HEK293 (cell line): Measurements from ENCODE around the gene DENND11.

Experiments used
- CTCF ChIA-PET: fragments of 350-600 bp; formaldehyde crosslinking; extraction: SDS; loops from one replicate; lab custom pipeline; 2021; ENCODE audit warnings: antibody characterized with exemption; lab: Yijun Ruan, JAX
- POLR2A ChIA-PET: fragments of 300-600 bp; formaldehyde crosslinking; extraction: SDS; loops from one replicate; lab custom pipeline; 2020; ENCODE audit warnings: antibody characterized with exemption, inconsistent platforms; lab: Yijun Ruan, JAX
- H3K27ac ChIP-seq: fragments of 200-500 bp; sonication (Bioruptor generic); 2 replicates; pipeline ENCODE4 v1.5.1; 2014; ENCODE audit warnings: low read depth, low read length, control low read depth, inconsistent platforms; ENCODE audit errors: extremely low read depth
- H3K36me3 ChIP-seq, 2 experiments: fragments of 200-500 bp in 1 of 2; sonication (Bioruptor generic) in 1 of 2; 1 replicate in 1 of 2; 2 replicates in 1 of 2; pipeline ENCODE4 v1.5.1; 2014 to 2017; ENCODE audit warnings: inconsistent platforms in 2 of 2, low read length in 2 of 2; ENCODE audit not compliant: control insufficient read depth in 2 of 2, insufficient read depth in 1 of 2
- H3K4me1 ChIP-seq: fragments of 200-500 bp; sonication (Bioruptor generic); 2 replicates; pipeline ENCODE4 v1.5.1; 2014; ENCODE audit warnings: mild to moderate bottlenecking, low read length, inconsistent platforms; ENCODE audit not compliant: control insufficient read depth, insufficient read depth
- H3K4me3 ChIP-seq: 2 replicates; pipeline ENCODE4 v1.5.1; 2011; ENCODE audit warnings: low read depth, mild to moderate bottlenecking, control low read depth, low read length, moderate library complexity
- H3K9me3 ChIP-seq: fragments of 200-500 bp; sonication (Bioruptor generic); 2 replicates; pipeline ENCODE4 v1.5.1; 2014; ENCODE audit warnings: low read depth, low read length, inconsistent platforms; ENCODE audit not compliant: control insufficient read depth, insufficient read depth
- BCL11B ChIP-seq: fragments of 450-650 bp; formaldehyde crosslinking; IDR thresholded peaks from 2 replicates; pipeline ENCODE4 v1.5.1; 2016; ENCODE audit warnings: low read depth, missing biosample characterization, missing genetic modification characterization
- KLF10 ChIP-seq: fragments of 450-650 bp; IDR thresholded peaks from 2 replicates; pipeline ENCODE4 v1.5.1; 2018; ENCODE audit warnings: missing biosample characterization, mild to moderate bottlenecking, missing genetic modification characterization
- KLF16 ChIP-seq: fragments of 450-650 bp; formaldehyde crosslinking; IDR thresholded peaks from 2 replicates; pipeline ENCODE4 v1.5.1; 2017; ENCODE audit warnings: missing biosample characterization, missing genetic modification characterization
- MZF1 ChIP-seq: fragments of 450-650 bp; formaldehyde crosslinking; IDR thresholded peaks from 2 replicates; pipeline ENCODE4 v1.5.1; 2017; ENCODE audit warnings: missing biosample characterization, missing genetic modification characterization, borderline replicate concordance
- REPIN1 ChIP-seq: fragments of 450-650 bp; formaldehyde crosslinking; IDR thresholded peaks from 2 replicates; pipeline ENCODE4 v1.5.1; 2017; ENCODE audit warnings: missing biosample characterization, missing genetic modification characterization, low read depth
- SCRT2 ChIP-seq: fragments of 450-650 bp; formaldehyde crosslinking; IDR thresholded peaks from 2 replicates; pipeline ENCODE4 v1.5.1; 2016; ENCODE audit warnings: missing biosample characterization, missing genetic modification characterization
- TRIM28 ChIP-seq: IDR thresholded peaks from 2 replicates; pipeline ENCODE4 v1.6.1; 2011; ENCODE audit warnings: low read length, control low read depth, borderline replicate concordance
- WT1 ChIP-seq: fragments of 450-650 bp; formaldehyde crosslinking; IDR thresholded peaks from 2 replicates; pipeline ENCODE4 v1.5.1; 2016; ENCODE audit warnings: missing biosample characterization, missing genetic modification characterization
- ZFHX2 ChIP-seq: fragments of 450-650 bp; formaldehyde crosslinking; conservative IDR thresholded peaks from 2 replicates; pipeline ENCODE4 v1.5.1; 2016; ENCODE audit warnings: missing biosample characterization, missing genetic modification characterization
- ZFP69B ChIP-seq: fragments of 450-650 bp; formaldehyde crosslinking; IDR thresholded peaks from 2 replicates; pipeline ENCODE4 v1.5.1; 2016; ENCODE audit warnings: missing biosample characterization, missing genetic modification characterization
- ZIC2 ChIP-seq: fragments of 450-650 bp; formaldehyde crosslinking; IDR thresholded peaks from 2 replicates; pipeline ENCODE4 v1.5.1; 2016; ENCODE audit warnings: missing biosample characterization, missing genetic modification characterization
- ZNF16 ChIP-seq: fragments of 450-650 bp; formaldehyde crosslinking; IDR thresholded peaks from 2 replicates; pipeline ENCODE4 v1.5.1; 2016; ENCODE audit warnings: low read depth, missing biosample characterization, missing genetic modification characterization
- ZNF239 ChIP-seq: fragments of 450-650 bp; formaldehyde crosslinking; IDR thresholded peaks from 2 replicates; pipeline ENCODE4 v1.5.1; 2016; ENCODE audit warnings: missing biosample characterization, missing genetic modification characterization
- ZNF24 ChIP-seq: fragments of 450-650 bp; formaldehyde crosslinking; IDR thresholded peaks from 2 replicates; pipeline ENCODE4 v1.5.1; 2016; ENCODE audit warnings: missing biosample characterization, missing genetic modification characterization
- ZNF248 ChIP-seq: fragments of 450-650 bp; formaldehyde crosslinking; IDR thresholded peaks from 2 replicates; pipeline ENCODE4 v1.5.1; 2017; ENCODE audit warnings: missing biosample characterization, missing genetic modification characterization
- ZNF350 ChIP-seq: fragments of 450-650 bp; formaldehyde crosslinking; IDR thresholded peaks from 2 replicates; pipeline ENCODE4 v1.5.0; 2017; ENCODE audit warnings: missing biosample characterization, mild to moderate bottlenecking, missing genetic modification characterization
- ZNF37A ChIP-seq: fragments of 450-650 bp; IDR thresholded peaks from 2 replicates; pipeline ENCODE4 v1.5.1; 2018; ENCODE audit warnings: missing biosample characterization, missing genetic modification characterization
- ZNF423 ChIP-seq: fragments of 450-650 bp; formaldehyde crosslinking; IDR thresholded peaks from 2 replicates; pipeline ENCODE4 v1.5.1; 2016; ENCODE audit warnings: missing biosample characterization, missing genetic modification characterization
- ZNF621 ChIP-seq: fragments of 450-650 bp; formaldehyde crosslinking; IDR thresholded peaks from 2 replicates; pipeline ENCODE4 v1.5.1; 2017; ENCODE audit warnings: missing biosample characterization, missing genetic modification characterization
- ZNF768 ChIP-seq: fragments of 450-650 bp; formaldehyde crosslinking; IDR thresholded peaks from 2 replicates; pipeline ENCODE4 v1.5.1; 2018; ENCODE audit warnings: missing biosample characterization, mild to moderate bottlenecking, missing genetic modification characterization
- TF ChIP-seq, protein P1 (sequence below): fragments of 450-650 bp; formaldehyde crosslinking; IDR thresholded peaks from 2 replicates; pipeline ENCODE4 v1.5.1; 2016; ENCODE audit warnings: missing biosample characterization, missing genetic modification characterization
- TF ChIP-seq, protein P2 (sequence below): fragments of 450-650 bp; formaldehyde crosslinking; IDR thresholded peaks from 2 replicates; pipeline ENCODE4 v1.5.1; 2016; ENCODE audit warnings: missing biosample characterization, missing genetic modification characterization
- TF ChIP-seq, protein P3 (sequence below): fragments of 450-650 bp; formaldehyde crosslinking; conservative IDR thresholded peaks from 2 replicates; pipeline ENCODE4 v1.5.1; 2016; ENCODE audit warnings: low read depth, missing biosample characterization, missing genetic modification characterization
- TF ChIP-seq, protein P4 (sequence below): fragments of 450-650 bp; formaldehyde crosslinking; IDR thresholded peaks from 2 replicates; pipeline ENCODE4 v1.5.1; 2016; ENCODE audit warnings: missing biosample characterization, missing genetic modification characterization
- TF ChIP-seq, protein P5 (sequence below): fragments of 450-650 bp; formaldehyde crosslinking; IDR thresholded peaks from 2 replicates; pipeline ENCODE4 v1.5.1; 2016; ENCODE audit warnings: missing biosample characterization, missing genetic modification characterization
- TF ChIP-seq, protein P6 (sequence below): fragments of 450-650 bp; formaldehyde crosslinking; IDR thresholded peaks from 2 replicates; pipeline ENCODE4 v1.5.1; 2016; ENCODE audit warnings: missing biosample characterization, missing genetic modification characterization

Gene DENND11

DNA sequence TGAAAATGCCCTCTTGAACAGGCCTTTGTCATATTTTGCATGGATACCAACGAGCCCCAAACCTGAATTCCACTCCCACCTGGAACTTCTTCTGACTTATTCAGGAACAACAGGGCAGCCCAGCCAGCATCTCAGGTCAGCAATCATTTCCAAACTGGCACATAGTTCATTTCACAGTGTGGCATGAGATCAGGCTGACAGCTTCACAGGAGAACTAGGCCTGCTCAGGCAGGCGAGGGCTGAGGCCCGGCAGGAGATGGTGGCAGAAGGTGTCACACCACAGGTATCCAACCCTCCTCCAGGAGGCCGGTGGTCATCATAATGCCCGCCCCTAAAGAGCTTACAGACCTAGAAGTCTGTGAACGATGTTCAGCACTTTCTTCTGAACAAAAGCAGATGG lies 42.5 kb downstream of the DENND11 start (continued):
- no peak for TF ChIP-seq ZNF768 (tag by site-specific recombination)

DNA sequence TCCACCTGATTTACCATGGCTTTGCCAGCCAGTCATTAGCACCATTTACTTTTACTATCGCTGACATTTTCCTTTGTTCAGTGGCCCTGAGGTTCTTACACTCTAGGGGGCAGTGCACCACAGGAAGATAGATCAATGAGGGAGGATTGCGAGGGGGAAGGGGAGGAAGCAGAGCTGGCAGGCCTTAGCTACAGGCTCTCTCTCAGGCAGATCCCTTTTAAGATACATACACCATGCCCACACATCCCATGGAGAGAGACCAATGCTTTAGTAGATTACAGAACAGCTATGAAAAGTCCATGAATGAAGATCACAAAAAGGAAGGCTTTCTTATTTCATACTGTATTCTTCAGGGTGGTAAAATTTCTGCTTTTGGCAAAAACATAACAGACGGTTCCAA lies 47.4 kb downstream of the DENND11 start:
- CTCF ChIA-PET: interaction anchor here (0.6 to 3.4 kb wide), 34 partner anchors 9 to 900 kb away, joined by 3 to 23 read pairs (median 4); partner anchors contain the start of genes SSBP1 and WEE2
- H3K36me3 ChIP-seq: peaks cover 0 to 71% of the 10 kb centered on the region in 2 experiments; a peak in 1 of 3 replicates
- H3K9me3 ChIP-seq: no peaks in the 10 kb centered on the region
- TF ChIP-seq SCRT2 (tag by site-specific recombination) (no peak), BCL11B (tag by site-specific recombination) (no peak), ZIC2 (tag by site-specific recombination) (no peak), KLF10 (no peak), ZNF37A (no peak), TRIM28 (peak; percentile 50; the same call in 1 of the 2 replicates), WT1 (tag by site-specific recombination) (0 out of 2 replicates have a peak, but pooled peaks have one; percentile 27), ZNF16 (no peak), ZFHX2 (tag by site-specific recombination) (no peak), ZNF621 (tag by site-specific recombination) (no peak), ZNF350 (tag by site-specific recombination) (no peak), MZF1 (0 out of 2 replicates have a peak, but pooled peaks have one; percentile 38), REPIN1 (no peak), KLF16 (no peak), ZNF423 (tag by site-specific recombination) (no peak), ZNF239 (tag by site-specific recombination) (no peak), ZFP69B (tag by site-specific recombination) (no peak), ZNF24 (tag by site-specific recombination) (no peak), ZNF248 (tag by site-specific recombination) (no peak)
- TF ChIP-seq, protein P1, sequence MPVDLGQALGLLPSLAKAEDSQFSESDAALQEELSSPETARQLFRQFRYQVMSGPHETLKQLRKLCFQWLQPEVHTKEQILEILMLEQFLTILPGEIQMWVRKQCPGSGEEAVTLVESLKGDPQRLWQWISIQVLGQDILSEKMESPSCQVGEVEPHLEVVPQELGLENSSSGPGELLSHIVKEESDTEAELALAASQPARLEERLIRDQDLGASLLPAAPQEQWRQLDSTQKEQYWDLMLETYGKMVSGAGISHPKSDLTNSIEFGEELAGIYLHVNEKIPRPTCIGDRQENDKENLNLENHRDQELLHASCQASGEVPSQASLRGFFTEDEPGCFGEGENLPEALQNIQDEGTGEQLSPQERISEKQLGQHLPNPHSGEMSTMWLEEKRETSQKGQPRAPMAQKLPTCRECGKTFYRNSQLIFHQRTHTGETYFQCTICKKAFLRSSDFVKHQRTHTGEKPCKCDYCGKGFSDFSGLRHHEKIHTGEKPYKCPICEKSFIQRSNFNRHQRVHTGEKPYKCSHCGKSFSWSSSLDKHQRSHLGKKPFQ (tag by site-specific recombination): no peak
- TF ChIP-seq, protein P2, sequence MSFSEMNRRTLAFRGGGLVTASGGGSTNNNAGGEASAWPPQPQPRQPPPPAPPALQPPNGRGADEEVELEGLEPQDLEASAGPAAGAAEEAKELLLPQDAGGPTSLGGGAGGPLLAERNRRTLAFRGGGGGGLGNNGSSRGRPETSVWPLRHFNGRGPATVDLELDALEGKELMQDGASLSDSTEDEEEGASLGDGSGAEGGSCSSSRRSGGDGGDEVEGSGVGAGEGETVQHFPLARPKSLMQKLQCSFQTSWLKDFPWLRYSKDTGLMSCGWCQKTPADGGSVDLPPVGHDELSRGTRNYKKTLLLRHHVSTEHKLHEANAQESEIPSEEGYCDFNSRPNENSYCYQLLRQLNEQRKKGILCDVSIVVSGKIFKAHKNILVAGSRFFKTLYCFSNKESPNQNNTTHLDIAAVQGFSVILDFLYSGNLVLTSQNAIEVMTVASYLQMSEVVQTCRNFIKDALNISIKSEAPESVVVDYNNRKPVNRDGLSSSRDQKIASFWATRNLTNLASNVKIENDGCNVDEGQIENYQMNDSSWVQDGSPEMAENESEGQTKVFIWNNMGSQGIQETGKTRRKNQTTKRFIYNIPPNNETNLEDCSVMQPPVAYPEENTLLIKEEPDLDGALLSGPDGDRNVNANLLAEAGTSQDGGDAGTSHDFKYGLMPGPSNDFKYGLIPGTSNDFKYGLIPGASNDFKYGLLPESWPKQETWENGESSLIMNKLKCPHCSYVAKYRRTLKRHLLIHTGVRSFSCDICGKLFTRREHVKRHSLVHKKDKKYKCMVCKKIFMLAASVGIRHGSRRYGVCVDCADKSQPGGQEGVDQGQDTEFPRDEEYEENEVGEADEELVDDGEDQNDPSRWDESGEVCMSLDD: no peak
- TF ChIP-seq, protein P3, sequence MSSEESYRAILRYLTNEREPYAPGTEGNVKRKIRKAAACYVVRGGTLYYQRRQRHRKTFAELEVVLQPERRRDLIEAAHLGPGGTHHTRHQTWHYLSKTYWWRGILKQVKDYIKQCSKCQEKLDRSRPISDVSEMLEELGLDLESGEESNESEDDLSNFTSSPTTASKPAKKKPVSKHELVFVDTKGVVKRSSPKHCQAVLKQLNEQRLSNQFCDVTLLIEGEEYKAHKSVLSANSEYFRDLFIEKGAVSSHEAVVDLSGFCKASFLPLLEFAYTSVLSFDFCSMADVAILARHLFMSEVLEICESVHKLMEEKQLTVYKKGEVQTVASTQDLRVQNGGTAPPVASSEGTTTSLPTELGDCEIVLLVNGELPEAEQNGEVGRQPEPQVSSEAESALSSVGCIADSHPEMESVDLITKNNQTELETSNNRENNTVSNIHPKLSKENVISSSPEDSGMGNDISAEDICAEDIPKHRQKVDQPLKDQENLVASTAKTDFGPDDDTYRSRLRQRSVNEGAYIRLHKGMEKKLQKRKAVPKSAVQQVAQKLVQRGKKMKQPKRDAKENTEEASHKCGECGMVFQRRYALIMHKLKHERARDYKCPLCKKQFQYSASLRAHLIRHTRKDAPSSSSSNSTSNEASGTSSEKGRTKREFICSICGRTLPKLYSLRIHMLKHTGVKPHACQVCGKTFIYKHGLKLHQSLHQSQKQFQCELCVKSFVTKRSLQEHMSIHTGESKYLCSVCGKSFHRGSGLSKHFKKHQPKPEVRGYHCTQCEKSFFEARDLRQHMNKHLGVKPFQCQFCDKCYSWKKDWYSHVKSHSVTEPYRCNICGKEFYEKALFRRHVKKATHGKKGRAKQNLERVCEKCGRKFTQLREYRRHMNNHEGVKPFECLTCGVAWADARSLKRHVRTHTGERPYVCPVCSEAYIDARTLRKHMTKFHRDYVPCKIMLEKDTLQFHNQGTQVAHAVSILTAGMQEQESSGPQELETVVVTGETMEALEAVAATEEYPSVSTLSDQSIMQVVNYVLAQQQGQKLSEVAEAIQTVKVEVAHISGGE (tag by site-specific recombination): no peak
- TF ChIP-seq, protein P4, sequence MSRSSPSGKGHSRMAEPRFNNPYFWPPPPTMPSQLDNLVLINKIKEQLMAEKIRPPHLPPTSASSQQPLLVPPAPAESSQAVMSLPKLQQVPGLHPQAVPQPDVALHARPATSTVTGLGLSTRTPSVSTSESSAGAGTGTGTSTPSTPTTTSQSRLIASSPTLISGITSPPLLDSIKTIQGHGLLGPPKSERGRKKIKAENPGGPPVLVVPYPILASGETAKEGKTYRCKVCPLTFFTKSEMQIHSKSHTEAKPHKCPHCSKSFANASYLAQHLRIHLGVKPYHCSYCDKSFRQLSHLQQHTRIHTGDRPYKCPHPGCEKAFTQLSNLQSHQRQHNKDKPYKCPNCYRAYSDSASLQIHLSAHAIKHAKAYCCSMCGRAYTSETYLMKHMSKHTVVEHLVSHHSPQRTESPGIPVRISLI: no peak
- TF ChIP-seq, protein P5, sequence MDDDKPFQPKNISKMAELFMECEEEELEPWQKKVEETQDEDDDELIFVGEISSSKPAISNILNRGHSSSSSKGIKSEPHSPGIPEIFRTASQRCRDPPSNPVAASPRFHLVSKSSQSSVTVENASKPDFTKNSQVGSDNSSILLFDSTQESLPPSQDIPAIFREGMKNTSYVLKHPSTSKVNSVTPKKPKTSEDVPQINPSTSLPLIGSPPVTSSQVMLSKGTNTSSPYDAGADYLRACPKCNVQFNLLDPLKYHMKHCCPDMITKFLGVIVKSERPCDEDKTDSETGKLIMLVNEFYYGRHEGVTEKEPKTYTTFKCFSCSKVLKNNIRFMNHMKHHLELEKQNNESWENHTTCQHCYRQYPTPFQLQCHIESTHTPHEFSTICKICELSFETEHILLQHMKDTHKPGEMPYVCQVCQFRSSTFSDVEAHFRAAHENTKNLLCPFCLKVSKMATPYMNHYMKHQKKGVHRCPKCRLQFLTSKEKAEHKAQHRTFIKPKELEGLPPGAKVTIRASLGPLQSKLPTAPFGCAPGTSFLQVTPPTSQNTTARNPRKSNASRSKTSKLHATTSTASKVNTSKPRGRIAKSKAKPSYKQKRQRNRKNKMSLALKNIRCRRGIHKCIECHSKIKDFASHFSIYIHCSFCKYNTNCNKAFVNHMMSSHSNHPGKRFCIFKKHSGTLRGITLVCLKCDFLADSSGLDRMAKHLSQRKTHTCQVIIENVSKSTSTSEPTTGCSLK: no peak
- TF ChIP-seq, protein P6, sequence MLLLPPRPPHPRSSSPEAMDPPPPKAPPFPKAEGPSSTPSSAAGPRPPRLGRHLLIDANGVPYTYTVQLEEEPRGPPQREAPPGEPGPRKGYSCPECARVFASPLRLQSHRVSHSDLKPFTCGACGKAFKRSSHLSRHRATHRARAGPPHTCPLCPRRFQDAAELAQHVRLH: no peak

More for the DNA sequence above, 47.4 kb downstream of the DENND11 start:
- Histone ChIP-seq H3K27ac (no peak overlapping the region), H3K4me1 (no peaks in the 10 kb centered on the region), H3K4me3 (no peak overlapping the region)
- POLR2A ChIA-PET: interaction anchor here (1.5 kb wide), 1 partner anchor 83 kb away, joined by 6 read pairs; the partner anchor contains the start of gene SSBP1
